ENCODE data around the gene MCC.

GRCh38 chr5:113095831-113096230 lies 392.4 kb downstream of the MCC start:
- TF ChIP-seq CTCF (tag by site-specific recombination; IDR thresholded peaks at IDR 0.05) = no peak
- TF ChIP-seq ZNF792 (tag by site-specific recombination; IDR thresholded peaks at IDR 0.05) = no peak
- TF ChIP-seq TCF7L2 (IDR thresholded peaks at IDR 0.05; ENCODE audit: borderline replicate concordance, low read depth, low read length) = no peak
- TF ChIP-seq WT1 (tag by site-specific recombination; IDR thresholded peaks at IDR 0.05) = no peak
- no peak for TF ChIP-seq ZNF707 (tag by site-specific recombination; IDR thresholded peaks at IDR 0.05)
- no peak for TF ChIP-seq GLI2 (tag by site-specific recombination; IDR thresholded peaks at IDR 0.05; ENCODE audit: borderline replicate concordance, low read depth)
- TF ChIP-seq ZNF639 (tag by site-specific recombination; IDR thresholded peaks at IDR 0.05) = no peak
- no peak for TF ChIP-seq ZNF514 (tag by site-specific recombination; IDR thresholded peaks at IDR 0.05)
- TF ChIP-seq ZFP3 (tag by site-specific recombination; IDR thresholded peaks at IDR 0.05; ENCODE audit: low read depth) = no peak
- no peak for TF ChIP-seq PATZ1 (tag by site-specific recombination; IDR thresholded peaks at IDR 0.05)
- TF ChIP-seq PRDM10 (tag by site-specific recombination; IDR thresholded peaks at IDR 0.05) = no peak
- TF ChIP-seq ZNF670 (tag by site-specific recombination; IDR thresholded peaks at IDR 0.05; ENCODE audit: low read depth) = no peak
- no peak for TF ChIP-seq ZNF768 (tag by site-specific recombination; IDR thresholded peaks at IDR 0.05)
